ENCODE results near the gene EEF2KMT.
"Not testable (repeated sequence)": the region's sequence is repeated elsewhere in the genome, so short reads cannot be mapped to it uniquely, and the experiment has no call there.

EEF2KMT gene

GRCh38 chr16:5069048-5069447 lies 28.5 kb downstream of the EEF2KMT start:
- no peak for DNase-seq

- DNase-seq, result no peak
These were observed 31.1 kb downstream of the EEF2KMT start for GRCh38 chr16:5066511-5066910.

DNA sequence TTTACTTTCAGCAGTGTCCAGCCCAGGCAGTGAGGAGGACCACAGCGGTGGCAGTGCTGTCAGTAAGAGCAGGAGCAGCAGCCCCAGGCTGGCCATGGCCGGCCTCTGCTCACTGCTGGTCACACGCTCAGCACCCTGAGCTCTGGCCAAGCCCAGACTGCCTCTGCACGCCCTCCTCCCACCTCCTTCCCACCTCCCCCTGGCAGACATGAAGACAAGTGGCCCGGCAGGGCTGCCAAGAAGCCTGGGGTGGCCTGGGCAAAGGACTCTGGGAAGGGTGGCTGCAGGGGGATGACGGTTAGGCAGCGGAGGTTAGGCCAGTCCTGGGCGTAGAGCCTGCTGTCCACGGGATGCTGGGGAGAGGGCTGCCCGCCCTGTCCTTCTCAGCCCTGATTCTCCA lies 31.8 kb downstream of the EEF2KMT start, which contains the start of gene C16orf89:
Gene C16orf89, minus strand, starts transcription at position 144 of the 400 bp plus-strand sequence. Its CDS starts 48 bp downstream, at position 96.
- DNase-seq, result no peak

GRCh38 chr16:5065326-5065725 lies 32.3 kb downstream of the EEF2KMT start:
- DNase-seq, result no peak

- DNase-seq, result no peak
These were observed 32.7 kb downstream of the EEF2KMT start for GRCh38 chr16:5064915-5065314.

- DNase-seq, result no peak
These were observed 34.5 kb downstream of the EEF2KMT start for GRCh38 chr16:5062790-5063765.

DNA sequence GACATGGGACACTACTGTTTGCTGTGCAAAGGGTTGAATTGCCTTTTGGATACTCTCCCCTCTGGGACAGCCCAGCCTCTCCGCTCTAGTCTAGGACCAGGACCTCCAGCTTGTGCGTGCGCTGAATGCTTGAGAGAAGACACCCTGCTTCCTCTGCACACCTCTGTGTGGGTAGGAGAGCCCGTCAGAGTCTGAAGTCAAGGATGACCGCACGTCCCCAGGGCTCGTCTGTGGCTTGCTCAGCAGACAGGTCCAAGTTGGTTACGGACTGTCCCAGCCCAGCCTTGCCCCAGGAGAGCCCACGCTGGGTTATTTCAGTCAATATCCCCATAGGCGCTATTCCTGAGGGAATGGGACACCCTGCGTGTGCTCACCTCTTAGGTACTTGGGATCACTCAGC lies 35.5 kb downstream of the EEF2KMT start:
- no peak for DNase-seq

DNA sequence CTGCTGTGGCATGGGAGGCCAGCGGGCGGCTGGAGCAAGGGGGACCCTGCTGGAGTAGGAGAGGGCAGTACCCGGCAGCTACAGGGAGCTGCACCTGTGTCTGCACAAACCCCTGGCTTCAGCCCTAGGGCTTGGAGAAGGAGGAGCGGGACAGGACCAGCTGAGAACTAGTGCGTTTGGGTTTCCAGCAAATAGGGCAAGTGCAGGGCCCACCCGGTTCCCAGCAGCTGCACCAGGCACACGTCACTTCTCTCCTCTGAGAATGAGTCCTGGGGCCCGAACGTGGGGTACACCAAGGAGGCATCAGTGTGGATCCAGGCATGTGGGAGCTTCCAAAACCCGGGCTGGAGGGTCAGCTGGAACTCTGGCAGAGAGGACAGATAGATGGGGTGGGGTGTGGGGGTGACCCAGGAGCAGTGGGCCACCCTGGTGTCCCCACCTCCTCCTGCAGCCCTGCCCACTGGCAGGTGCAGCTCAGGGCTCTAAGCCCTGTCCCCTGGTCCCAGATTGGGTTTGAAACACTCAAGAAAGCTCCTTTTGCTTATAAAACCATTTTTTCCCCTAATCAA lies 37.4 kb downstream of the EEF2KMT start:
- DNase-seq, result no peak

- DNase-seq, result no peak
These were observed 38.1 kb downstream of the EEF2KMT start for GRCh38 chr16:5059386-5060072.

- DNase-seq, result peak; percentile 37
These were observed 39.1 kb downstream of the EEF2KMT start for GRCh38 chr16:5058476-5058875.

GRCh38 chr16:5056352-5056751 lies 41.2 kb downstream of the EEF2KMT start:
- peak; percentile 24 for DNase-seq

GRCh38 chr16:5054876-5055865 lies 42.4 kb downstream of the EEF2KMT start:
- DNase-seq, result no peak

- DNase-seq, result no peak
These were observed 50.7 kb downstream of the EEF2KMT start for GRCh38 chr16:5046914-5047313.

DNA sequence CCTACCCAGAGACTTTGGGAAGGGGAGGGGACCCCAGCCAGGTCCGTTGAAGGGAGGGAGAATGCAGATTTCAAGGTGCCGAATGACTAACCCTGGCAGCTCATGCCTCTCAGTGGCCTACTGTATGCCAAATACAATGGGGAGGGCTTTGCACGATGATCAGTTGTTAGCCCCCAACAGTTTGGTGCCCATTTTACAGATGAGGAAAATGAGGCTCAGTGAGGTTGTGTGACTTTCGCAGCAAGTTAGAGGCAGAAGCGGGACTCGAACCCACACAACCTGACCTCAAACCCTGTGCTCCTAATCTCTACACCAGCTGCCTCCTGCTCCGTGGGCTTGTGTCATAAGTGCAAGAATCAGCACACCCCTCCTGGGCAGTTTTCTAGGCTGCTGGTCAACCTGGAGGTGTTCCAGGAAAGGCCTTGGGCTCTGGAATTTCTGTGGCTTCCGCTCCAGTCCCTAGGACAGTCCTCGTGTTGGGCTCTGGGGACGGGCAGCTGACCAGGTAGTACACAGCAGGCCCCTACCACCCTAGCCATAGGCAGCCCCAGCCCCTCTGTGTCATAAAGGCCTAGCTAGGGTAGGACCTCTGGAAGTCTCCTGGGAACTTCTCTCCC lies 52.0 kb downstream of the EEF2KMT start:
- no peak for DNase-seq

GRCh38 chr16:5044581-5044980 lies 53.0 kb downstream of the EEF2KMT start:
- not testable (repeated sequence) for DNase-seq

- no peak for DNase-seq
These were observed 53.5 kb downstream of the EEF2KMT start for GRCh38 chr16:5044011-5044540.

DNA sequence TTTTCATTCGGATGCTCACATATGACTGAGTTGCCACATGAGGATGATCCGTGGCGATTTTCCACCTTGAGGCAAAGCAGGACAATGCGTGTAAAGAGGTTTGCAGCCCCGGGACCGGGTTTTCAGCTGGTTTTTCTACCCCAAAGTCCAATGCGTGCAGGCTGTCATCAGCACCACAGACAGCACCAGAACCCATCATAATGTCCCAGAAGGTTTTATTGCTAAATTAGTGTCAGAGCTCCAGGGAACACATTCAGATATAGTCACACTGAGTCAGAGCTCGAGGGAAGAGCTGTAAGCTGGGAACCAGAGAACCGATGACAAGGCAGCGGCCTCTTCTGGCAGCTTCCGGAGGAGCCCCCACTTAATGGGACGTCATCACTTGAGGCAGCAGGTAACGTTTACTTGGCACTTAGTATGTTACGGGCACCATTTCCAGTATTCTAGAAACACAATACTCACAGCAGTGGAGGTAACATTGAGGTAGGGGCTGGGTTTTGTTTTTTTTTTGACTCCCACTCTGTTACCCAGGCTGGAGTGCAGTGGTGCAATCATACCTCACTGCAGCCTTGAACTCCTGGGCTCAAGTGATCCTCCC lies 54.9 kb downstream of the EEF2KMT start:
- peak; percentile 54 for DNase-seq

DNA sequence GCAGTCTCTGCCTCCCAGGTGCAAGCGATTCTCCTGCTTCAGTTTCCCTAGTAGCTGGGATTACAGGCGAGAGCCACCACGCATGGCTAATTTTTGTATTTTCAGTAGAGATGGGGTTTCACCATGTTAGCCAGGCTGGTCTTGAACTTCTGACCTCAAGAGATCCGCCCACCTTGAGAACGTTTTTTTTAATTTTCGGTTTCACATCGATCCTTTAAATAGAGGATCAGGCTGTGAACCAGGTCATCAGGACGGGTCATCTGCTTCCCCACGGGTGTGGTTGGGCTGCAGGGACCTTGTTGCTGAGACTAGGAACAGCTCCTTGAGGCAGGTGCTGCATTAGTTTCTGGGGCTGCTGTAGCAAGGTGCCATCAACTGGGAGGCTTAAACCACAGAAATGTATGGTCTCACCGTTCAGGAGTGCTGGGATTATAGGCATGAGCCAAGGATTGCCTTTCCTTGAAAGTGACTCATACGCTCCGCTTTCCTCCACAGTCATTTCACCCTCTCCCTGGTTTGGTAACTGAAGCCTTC lies 55.9 kb downstream of the EEF2KMT start:
- DNase-seq, result peak; percentile 66

DNA sequence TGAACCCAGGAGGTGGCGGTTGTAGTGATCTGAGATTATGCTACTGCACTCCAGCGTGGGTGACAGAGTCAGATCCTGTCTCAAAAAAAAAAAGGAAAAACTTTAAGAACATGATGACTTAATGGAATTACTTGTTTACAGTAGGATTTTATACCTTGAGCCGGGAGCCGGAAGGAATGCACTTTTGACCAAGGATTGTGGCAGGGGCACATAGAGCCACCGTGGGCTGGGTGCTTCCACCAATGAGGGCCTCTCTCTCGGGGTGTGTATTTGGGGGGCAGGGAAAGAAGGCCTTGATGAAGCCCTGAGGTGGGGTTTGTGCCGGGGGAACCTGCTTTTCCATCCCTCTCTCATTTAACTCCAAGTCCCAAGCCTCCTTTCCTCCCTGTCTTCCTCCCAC lies 57.1 kb downstream of the EEF2KMT start:
- DNase-seq, result no peak

GRCh38 chr16:5036228-5037156 lies 61.1 kb downstream of the EEF2KMT start:
- no peak for DNase-seq
